22Rv1 (cell line): ENCODE results near the gene GSTP1.

Source experiments
- CTCF ChIP-seq: fragments of 450-650 bp; IDR thresholded peaks from 2 replicates; pipeline ENCODE4 v1.5.1; 2017; ENCODE audit warnings: mild to moderate bottlenecking
- ZFX ChIP-seq: fragments of 450-650 bp; IDR thresholded peaks from 2 replicates; pipeline ENCODE4 v1.6.1; 2017; ENCODE audit warnings: antibody characterized with exemption, borderline replicate concordance

- TF ChIP-seq CTCF (no peak), ZFX (no peak)
Measured at GRCh38 chr11:67544616-67545242, 38.9 kb upstream of the GSTP1 start.
